Measurements from ENCODE around the gene MAN2B2.
A peak's percentile ranks its signal among the peaks of the same experiment; 100 is the strongest.
"Not testable (repeated sequence)": the region's sequence is repeated elsewhere in the genome, so short reads cannot be mapped to it uniquely, and the experiment has no call there.

Gene MAN2B2

DNA sequence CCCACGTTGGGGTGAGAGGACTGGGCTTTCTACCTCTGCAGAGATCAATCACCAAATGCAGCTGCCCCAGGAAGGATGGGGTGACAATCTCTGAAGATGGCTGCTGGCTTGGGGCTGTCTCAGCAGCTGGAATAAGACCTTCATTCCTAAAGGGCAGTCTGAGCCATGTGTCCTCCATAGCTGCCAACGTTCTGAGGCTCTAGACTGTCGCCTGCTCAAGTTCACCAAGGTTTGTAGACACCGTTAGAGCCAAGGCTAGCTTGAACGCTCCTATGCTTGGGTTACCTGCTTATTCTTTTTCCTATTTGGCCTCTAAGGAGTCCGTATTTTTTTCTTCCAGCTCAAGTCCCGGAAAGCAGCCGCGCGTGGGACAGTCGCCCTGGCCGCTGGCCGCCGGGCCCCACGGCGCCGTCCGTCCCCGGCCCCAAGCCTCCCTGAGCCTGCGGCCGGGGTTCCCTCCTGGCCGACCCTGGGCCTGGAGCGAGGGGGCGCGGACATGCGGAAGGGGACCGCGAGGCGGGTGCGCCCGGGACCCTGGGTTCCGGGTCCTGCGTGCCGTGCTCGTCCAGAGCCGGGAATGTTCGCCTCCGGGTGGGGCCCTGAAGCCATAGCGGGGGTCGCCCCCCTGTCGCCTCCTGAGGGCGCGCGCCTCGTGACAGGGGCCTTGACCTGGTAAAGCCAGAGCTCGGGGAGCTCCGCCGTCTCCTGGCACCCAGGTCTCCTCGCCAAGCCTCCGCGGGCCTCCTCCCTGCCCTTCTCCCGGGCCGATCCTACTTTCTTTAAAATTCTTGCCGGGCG is 88.8 kb downstream of the MAN2B2 start:
- peak overlapping the region; percentile 29 for H3K4me3 ChIP-seq (ENCODE audit: low read length)

DNA sequence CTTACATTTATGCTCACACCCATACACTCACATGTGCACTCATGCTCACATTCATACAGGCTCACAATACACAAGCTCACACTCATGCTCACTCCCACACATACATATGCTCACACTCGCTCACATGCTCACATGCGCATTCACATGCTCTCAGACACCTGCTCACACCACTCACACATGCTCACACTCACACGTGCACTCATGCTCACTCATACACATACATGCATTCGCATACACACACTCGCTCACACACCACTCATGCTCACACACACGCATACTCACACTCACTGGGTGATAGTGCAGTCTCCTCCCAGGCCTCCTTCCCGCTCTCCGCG is 90.3 kb downstream of the MAN2B2 start:
- TF ChIP-seq, protein P1, sequence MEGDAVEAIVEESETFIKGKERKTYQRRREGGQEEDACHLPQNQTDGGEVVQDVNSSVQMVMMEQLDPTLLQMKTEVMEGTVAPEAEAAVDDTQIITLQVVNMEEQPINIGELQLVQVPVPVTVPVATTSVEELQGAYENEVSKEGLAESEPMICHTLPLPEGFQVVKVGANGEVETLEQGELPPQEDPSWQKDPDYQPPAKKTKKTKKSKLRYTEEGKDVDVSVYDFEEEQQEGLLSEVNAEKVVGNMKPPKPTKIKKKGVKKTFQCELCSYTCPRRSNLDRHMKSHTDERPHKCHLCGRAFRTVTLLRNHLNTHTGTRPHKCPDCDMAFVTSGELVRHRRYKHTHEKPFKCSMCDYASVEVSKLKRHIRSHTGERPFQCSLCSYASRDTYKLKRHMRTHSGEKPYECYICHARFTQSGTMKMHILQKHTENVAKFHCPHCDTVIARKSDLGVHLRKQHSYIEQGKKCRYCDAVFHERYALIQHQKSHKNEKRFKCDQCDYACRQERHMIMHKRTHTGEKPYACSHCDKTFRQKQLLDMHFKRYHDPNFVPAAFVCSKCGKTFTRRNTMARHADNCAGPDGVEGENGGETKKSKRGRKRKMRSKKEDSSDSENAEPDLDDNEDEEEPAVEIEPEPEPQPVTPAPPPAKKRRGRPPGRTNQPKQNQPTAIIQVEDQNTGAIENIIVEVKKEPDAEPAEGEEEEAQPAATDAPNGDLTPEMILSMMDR (conservative IDR thresholded peaks at IDR 0.05; ENCODE audit: low read depth, low read length) = no peak
- H3K4me3 ChIP-seq (ENCODE audit: low read length) = no peak overlapping the region
- DNase-seq (ENCODE audit: low read depth) = no peak

More for the DNA sequence above, 88.8 kb downstream of the MAN2B2 start:
- TF ChIP-seq, protein P1 (conservative IDR thresholded peaks at IDR 0.05; ENCODE audit: low read depth, low read length) = no peak
- no peak for DNase-seq (ENCODE audit: low read depth)

DNA sequence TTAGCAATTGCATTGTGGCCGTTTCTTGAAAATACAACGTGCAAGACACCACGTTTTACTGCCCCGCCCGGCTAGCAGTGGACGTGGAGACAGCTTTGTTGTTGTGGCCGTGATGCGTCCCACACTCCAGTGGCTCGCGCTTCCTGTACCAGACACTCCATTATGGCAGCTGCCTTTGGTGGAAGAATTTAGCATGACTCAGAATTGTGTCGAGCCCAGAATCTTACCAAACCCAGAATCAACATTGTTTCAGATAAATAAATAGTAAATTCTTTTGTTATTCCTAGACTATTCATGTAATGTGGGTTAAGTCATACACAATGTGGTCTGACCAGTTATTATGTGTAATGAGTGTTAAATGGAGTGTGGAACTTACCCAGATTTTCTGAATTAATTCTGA is 93.4 kb downstream of the MAN2B2 start:
- DNase-seq (ENCODE audit: low read depth) = no peak
- TF ChIP-seq, protein P1 (conservative IDR thresholded peaks at IDR 0.05; ENCODE audit: low read depth, low read length) = no peak
- no peak overlapping the region for H3K4me3 ChIP-seq (ENCODE audit: low read length)

DNA sequence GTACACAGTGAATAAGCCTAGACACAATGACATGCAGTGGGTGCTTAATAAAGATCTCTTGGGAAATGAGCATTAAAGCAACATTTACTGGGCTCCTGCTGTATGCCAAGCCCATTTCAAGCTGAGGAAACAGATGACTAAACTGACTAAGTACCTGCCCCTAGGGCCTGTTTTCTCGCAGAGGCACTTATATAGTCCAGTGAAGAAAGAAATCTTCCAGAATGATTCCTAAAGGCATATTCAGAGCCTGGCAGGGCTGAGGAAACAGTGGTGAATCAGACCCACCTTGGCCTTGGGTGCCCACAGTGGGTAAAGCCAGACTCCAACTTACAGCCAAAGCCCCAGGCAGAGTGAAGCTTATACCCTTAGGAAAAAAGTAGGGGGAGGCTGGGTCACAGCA is 96.7 kb downstream of the MAN2B2 start:
- TF ChIP-seq, protein P1 (conservative IDR thresholded peaks at IDR 0.05; ENCODE audit: low read depth, low read length) = no peak
- no peak for DNase-seq (ENCODE audit: low read depth)
- no peak overlapping the region for H3K4me3 ChIP-seq (ENCODE audit: low read length)

DNA sequence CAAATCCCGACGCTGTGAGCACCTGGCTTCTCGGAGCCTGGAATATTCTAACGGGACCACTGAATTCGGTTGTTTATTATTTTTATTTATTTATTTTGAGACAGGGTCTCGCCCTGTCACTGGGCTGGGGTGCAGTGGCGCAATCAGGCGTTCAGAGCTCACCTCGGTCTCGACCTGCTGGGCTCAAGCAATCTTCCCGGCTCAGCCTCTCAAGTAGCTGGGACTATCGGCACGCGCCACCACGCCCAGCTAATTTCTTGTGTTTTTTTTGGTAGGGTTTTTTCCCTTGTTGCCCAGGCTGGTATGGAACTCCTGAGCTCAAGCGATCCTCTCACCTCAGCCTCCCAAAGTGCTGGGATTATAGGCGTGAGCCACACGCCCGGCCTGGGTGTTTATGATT is 97.1 kb downstream of the MAN2B2 start:
- TF ChIP-seq, protein P1 (conservative IDR thresholded peaks at IDR 0.05; ENCODE audit: low read depth, low read length) = no peak
- H3K4me3 ChIP-seq (ENCODE audit: low read length) = no peak overlapping the region
- no peak for DNase-seq (ENCODE audit: low read depth)

DNA sequence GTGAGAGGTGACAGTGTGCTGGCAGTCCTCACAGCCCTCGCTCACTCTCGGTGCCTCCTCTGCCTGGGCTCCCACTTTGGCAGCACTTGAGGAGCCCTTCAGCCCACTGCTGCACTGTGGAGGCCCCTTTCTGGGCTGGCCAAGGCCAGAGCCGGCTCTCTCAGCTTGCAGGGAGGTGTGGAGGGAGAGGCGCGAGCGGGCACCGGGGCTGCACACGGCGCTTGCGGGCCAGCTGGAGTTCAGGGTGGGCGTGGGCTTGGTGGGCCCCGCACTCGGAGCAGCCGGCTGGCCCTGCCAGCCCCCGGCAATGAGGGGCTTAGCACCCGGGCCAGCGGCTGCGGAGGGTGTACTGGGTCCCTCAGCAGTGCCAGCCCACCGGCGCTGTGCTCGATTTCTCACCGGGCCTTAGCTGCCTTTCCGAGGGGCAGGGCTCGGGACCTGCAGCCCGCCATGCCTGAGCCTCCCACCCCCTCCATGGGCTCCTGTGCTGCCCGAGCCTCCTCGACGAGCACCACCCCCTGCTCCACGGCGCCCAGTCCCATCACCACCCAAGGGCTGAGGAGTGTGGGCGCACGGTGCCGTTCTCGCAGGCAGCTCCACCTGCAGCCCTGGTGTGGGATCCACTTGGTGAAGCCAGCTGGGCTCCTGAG is 97.7 kb downstream of the MAN2B2 start:
- not testable (repeated sequence) for DNase-seq (ENCODE audit: low read depth); H3K4me3 ChIP-seq (ENCODE audit: low read length)

Data from retinal pigment epithelial cell (primary cell).